CD8-positive, alpha-beta memory T cell (primary cell): ENCODE measurements around the gene AGMO. TPM values are rescaled to one million over a fixed set of nuclear protein-coding genes. Genes with fewer than 3 reads are reported as not detected.

Experiments used
- polyA plus RNA-seq: library from polyadenylated mRNA; unstranded; fragments of 300-500 nt; fragmentation: Illumina TruSeq; gene quantifications from one replicate; pipeline ENCODE4 v1.2.3, GENCODE V29; 2021
- total RNA-seq, 2 experiments: library from RNA; stranded (reverse); gene quantifications; one replicate each; pipeline ENCODE4 v1.2.3, GENCODE V29; 2021

AGMO gene
- total and polyA plus RNA-seq, 3 experiments from 2014 or later, result not detected

Other genes with a start within 250 kb of the AGMO start
- not detected for gene MEOX2, start 124.7 kb upstream of the AGMO start, total RNA-seq
- gene MEOX2, start 124.7 kb upstream of the AGMO start, polyA plus RNA-seq, result not detected